Liver (tissue), 9 donors: Measurements from ENCODE around the gene COMMD1. TPM values are rescaled to one million over a fixed set of nuclear protein-coding genes. Genes with fewer than 3 reads are reported as not detected.

ENCODE experiments used
- DNase-seq: peaks from one replicate; pipeline ENCODE4 v3.0.0-alpha.2; 2017; ENCODE audit warnings: low spot score
- H3K27ac ChIP-seq, 2 donors: one replicate each; pipeline ENCODE4 v1.7.0; 2013; ENCODE audit warnings: inconsistent platforms in 2 of 2, low read length in 2 of 2, control low read depth in 1 of 2, low read depth in 1 of 2, mild to moderate bottlenecking in 1 of 2
- H3K27me3 ChIP-seq, 4 donors: one replicate each; pipeline versions ENCODE4 v1.6.1 to v1.7.0; 2013; ENCODE audit warnings: low read length in 3 of 4, inconsistent platforms in 1 of 4, mild to moderate bottlenecking in 1 of 4, moderate library complexity in 1 of 4; ENCODE audit not compliant: control insufficient read depth in 4 of 4, insufficient read depth in 4 of 4
- H3K36me3 ChIP-seq, 4 donors: one replicate each; pipeline versions ENCODE4 v1.6.1 to v1.7.0; 2013; ENCODE audit warnings: low read length in 3 of 4, mild to moderate bottlenecking in 3 of 4, low read depth in 1 of 4, moderate library complexity in 1 of 4; ENCODE audit not compliant: control insufficient read depth in 4 of 4, insufficient read depth in 3 of 4
- H3K4me1 ChIP-seq, 4 donors: one replicate each; pipeline versions ENCODE4 v1.6.1 to v1.7.0; 2013; ENCODE audit warnings: low read length in 3 of 4, mild to moderate bottlenecking in 3 of 4, moderate library complexity in 1 of 4; ENCODE audit not compliant: control insufficient read depth in 4 of 4, insufficient read depth in 4 of 4
- H3K4me3 ChIP-seq, 3 donors: one replicate each; pipeline versions ENCODE4 v1.6.1 to v1.7.0; 2013; ENCODE audit warnings: low read length in 3 of 3, control low read depth in 1 of 3, low read depth in 1 of 3, mild to moderate bottlenecking in 1 of 3
- H3K9ac ChIP-seq, 2 donors: one replicate each; pipeline ENCODE4 v1.7.0; 2013; ENCODE audit warnings: low read length in 2 of 2, mild to moderate bottlenecking in 2 of 2, moderate library complexity in 2 of 2, control low read depth in 1 of 2, low read depth in 1 of 2
- H3K9me3 ChIP-seq, 4 donors: one replicate each; pipeline versions ENCODE4 v1.6.1 to v1.7.0; 2013; ENCODE audit warnings: low read length in 3 of 4; ENCODE audit not compliant: control insufficient read depth in 4 of 4
- EGR1 ChIP-seq, 2 donors: IDR thresholded peaks; 2 replicates each; pipeline ENCODE4 v1.6.1; 2016 to 2018; ENCODE audit warnings: antibody characterized with exemption in 2 of 2, low read depth in 2 of 2
- FOXA1 ChIP-seq: IDR thresholded peaks from 2 replicates; pipeline ENCODE4 v1.6.1; 2016; ENCODE audit warnings: antibody characterized with exemption
- FOXA2 ChIP-seq: IDR thresholded peaks from 2 replicates; pipeline ENCODE4 v1.6.1; 2016; ENCODE audit warnings: antibody characterized with exemption
- GABPA ChIP-seq, 2 donors: IDR thresholded peaks in 1 of 2; conservative IDR thresholded peaks in 1 of 2; 2 replicates each; pipeline ENCODE4 v1.6.1; 2016; ENCODE audit warnings: antibody characterized with exemption in 2 of 2, mild to moderate bottlenecking in 1 of 2, moderate library complexity in 1 of 2
- HNF4A ChIP-seq, 2 donors: conservative IDR thresholded peaks; 2 replicates each; pipeline ENCODE4 v1.6.1; 2016; ENCODE audit warnings: antibody characterized with exemption in 2 of 2, mild to moderate bottlenecking in 2 of 2
- HNF4G ChIP-seq: IDR thresholded peaks from 2 replicates; pipeline ENCODE4 v1.6.1; 2016; ENCODE audit warnings: antibody characterized with exemption
- JUND ChIP-seq, 2 donors: IDR thresholded peaks; 2 replicates each; pipeline ENCODE4 v1.6.1; 2016; ENCODE audit warnings: antibody characterized with exemption in 2 of 2
- NR2F2 ChIP-seq: IDR thresholded peaks from 2 replicates; pipeline ENCODE4 v1.6.1; 2016; ENCODE audit warnings: antibody characterized with exemption
- RAD21 ChIP-seq, 2 donors: IDR thresholded peaks; 2 replicates each; pipeline ENCODE4 v1.6.1; 2016; ENCODE audit warnings: antibody characterized with exemption in 2 of 2, mild to moderate bottlenecking in 2 of 2
- SP1 ChIP-seq: IDR thresholded peaks from 2 replicates; pipeline ENCODE4 v1.6.1; 2018; ENCODE audit warnings: antibody characterized with exemption, mild to moderate bottlenecking
- TAF1 ChIP-seq: conservative IDR thresholded peaks from 2 replicates; pipeline ENCODE4 v1.6.1; 2016; ENCODE audit warnings: antibody characterized with exemption, mild to moderate bottlenecking
- YY1 ChIP-seq: IDR thresholded peaks from 2 replicates; pipeline ENCODE4 v1.6.1; 2016; ENCODE audit warnings: antibody characterized with exemption, mild to moderate bottlenecking
- WGBS: extraction: QIAGEN DNeasy Blood & Tissue Kit; methylation state at CpG from one replicate; pipeline ENCODE4 v1.1.7; 2013; 5-methylcytosine and 5-hydroxymethylcytosine counted together
- polyA plus RNA-seq, 2 donors: library from polyadenylated mRNA; stranded (reverse) in 1 of 2; unstranded in 1 of 2; fragments of 200-250 nt in 1 of 2; fragments of >200 nt in 1 of 2; fragmentation: Nextera tagmentation in 1 of 2; extraction: Ambion mirVana in 1 of 2; gene quantifications; one replicate each; pipeline versions ENCODE4 v1.2.1 to v1.2.3, GENCODE V29; 2013 to 2015
- total RNA-seq, 2 donors: library from RNA; depleted of rRNA; stranded (reverse); fragments of >200 nt; gene quantifications; one replicate each; pipeline ENCODE4 v1.2.3, GENCODE V29; 2014
- TF ChIP-seq, protein P1 (sequence below): IDR thresholded peaks from 2 replicates; pipeline ENCODE4 v1.6.1; 2016; ENCODE audit warnings: antibody characterized with exemption, mild to moderate bottlenecking
- TF ChIP-seq, protein P2 (sequence below): fragments of 150-350 bp; IDR thresholded peaks from 2 replicates; pipeline ENCODE4 v1.5.1; 2017; ENCODE audit warnings: improper control_type of control experiment, low read depth, low read length; ENCODE audit not compliant: missing input control
- TF ChIP-seq, protein P3 (sequence below): IDR thresholded peaks from 2 replicates; pipeline ENCODE4 v1.6.1; 2016; ENCODE audit warnings: antibody characterized with exemption
- TF ChIP-seq, protein P4 (sequence below): IDR thresholded peaks from 2 replicates; pipeline ENCODE4 v1.6.1; 2016; ENCODE audit warnings: antibody characterized with exemption
- donor health status: healthy.
- donor health status: healthy.
- donor health status: healthy.
- donor health status: healthy.
- donor health status: healthy.

The COMMD1 gene
- total and polyA plus RNA-seq, 4 donors, result 17.4 to 47.9 (median 20.7) TPM

DNA sequence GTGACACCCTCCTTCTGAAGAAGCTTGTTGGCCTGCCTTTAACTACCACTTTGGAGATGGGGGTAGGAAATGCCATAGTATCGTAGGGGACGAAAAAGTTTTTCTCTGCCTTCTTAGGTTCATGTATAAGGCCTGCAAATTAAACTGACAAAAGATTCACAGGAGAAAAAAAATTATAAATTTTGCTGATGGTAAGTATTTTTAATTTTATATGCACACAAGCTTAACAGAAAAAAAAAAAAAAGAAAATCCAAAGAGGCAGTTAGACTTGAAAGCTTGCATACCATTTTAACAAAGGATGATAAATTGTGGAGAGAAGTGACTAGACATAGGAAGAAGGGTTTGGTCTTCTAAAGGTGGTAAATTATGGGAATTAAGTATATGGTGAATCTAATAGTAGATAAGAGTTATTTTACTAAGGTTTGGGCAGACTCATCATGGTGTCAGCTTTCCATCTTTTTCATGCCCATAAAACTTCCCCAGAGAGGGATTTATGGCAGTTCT lies 227.9 kb downstream of the COMMD1 start:
- TF ChIP-seq YY1 (no peak), GABPA (IDR thresholded peaks at IDR 0.05 in 1 of 2, conservative IDR thresholded peaks at IDR 0.05 in 1 of 2) (no peak), EGR1 (IDR thresholded peaks at IDR 0.05; ENCODE audit: low read depth in 2 of 2) (no peak), HNF4A (conservative IDR thresholded peaks at IDR 0.05) (no peak), RAD21 (IDR thresholded peaks at IDR 0.05) (no peak), FOXA1 (no peak), JUND (IDR thresholded peaks at IDR 0.05) (no peak), FOXA2 (no peak), SP1 (no peak), TAF1 (no peak), HNF4G (no peak), NR2F2 (no peak)
- TF ChIP-seq, protein P1, sequence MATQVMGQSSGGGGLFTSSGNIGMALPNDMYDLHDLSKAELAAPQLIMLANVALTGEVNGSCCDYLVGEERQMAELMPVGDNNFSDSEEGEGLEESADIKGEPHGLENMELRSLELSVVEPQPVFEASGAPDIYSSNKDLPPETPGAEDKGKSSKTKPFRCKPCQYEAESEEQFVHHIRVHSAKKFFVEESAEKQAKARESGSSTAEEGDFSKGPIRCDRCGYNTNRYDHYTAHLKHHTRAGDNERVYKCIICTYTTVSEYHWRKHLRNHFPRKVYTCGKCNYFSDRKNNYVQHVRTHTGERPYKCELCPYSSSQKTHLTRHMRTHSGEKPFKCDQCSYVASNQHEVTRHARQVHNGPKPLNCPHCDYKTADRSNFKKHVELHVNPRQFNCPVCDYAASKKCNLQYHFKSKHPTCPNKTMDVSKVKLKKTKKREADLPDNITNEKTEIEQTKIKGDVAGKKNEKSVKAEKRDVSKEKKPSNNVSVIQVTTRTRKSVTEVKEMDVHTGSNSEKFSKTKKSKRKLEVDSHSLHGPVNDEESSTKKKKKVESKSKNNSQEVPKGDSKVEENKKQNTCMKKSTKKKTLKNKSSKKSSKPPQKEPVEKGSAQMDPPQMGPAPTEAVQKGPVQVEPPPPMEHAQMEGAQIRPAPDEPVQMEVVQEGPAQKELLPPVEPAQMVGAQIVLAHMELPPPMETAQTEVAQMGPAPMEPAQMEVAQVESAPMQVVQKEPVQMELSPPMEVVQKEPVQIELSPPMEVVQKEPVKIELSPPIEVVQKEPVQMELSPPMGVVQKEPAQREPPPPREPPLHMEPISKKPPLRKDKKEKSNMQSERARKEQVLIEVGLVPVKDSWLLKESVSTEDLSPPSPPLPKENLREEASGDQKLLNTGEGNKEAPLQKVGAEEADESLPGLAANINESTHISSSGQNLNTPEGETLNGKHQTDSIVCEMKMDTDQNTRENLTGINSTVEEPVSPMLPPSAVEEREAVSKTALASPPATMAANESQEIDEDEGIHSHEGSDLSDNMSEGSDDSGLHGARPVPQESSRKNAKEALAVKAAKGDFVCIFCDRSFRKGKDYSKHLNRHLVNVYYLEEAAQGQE, result no peak
- TF ChIP-seq, protein P2, sequence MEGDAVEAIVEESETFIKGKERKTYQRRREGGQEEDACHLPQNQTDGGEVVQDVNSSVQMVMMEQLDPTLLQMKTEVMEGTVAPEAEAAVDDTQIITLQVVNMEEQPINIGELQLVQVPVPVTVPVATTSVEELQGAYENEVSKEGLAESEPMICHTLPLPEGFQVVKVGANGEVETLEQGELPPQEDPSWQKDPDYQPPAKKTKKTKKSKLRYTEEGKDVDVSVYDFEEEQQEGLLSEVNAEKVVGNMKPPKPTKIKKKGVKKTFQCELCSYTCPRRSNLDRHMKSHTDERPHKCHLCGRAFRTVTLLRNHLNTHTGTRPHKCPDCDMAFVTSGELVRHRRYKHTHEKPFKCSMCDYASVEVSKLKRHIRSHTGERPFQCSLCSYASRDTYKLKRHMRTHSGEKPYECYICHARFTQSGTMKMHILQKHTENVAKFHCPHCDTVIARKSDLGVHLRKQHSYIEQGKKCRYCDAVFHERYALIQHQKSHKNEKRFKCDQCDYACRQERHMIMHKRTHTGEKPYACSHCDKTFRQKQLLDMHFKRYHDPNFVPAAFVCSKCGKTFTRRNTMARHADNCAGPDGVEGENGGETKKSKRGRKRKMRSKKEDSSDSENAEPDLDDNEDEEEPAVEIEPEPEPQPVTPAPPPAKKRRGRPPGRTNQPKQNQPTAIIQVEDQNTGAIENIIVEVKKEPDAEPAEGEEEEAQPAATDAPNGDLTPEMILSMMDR, result no peak
- TF ChIP-seq, protein P3, sequence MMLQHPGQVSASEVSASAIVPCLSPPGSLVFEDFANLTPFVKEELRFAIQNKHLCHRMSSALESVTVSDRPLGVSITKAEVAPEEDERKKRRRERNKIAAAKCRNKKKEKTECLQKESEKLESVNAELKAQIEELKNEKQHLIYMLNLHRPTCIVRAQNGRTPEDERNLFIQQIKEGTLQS, result no peak
- TF ChIP-seq, protein P4, sequence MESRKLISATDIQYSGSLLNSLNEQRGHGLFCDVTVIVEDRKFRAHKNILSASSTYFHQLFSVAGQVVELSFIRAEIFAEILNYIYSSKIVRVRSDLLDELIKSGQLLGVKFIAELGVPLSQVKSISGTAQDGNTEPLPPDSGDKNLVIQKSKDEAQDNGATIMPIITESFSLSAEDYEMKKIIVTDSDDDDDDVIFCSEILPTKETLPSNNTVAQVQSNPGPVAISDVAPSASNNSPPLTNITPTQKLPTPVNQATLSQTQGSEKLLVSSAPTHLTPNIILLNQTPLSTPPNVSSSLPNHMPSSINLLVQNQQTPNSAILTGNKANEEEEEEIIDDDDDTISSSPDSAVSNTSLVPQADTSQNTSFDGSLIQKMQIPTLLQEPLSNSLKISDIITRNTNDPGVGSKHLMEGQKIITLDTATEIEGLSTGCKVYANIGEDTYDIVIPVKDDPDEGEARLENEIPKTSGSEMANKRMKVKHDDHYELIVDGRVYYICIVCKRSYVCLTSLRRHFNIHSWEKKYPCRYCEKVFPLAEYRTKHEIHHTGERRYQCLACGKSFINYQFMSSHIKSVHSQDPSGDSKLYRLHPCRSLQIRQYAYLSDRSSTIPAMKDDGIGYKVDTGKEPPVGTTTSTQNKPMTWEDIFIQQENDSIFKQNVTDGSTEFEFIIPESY, result no peak
- Histone ChIP-seq H3K4me1 (no peaks in the 10 kb centered on the region), H3K4me3 (no peak overlapping the region), H3K27me3 (no peaks in the 10 kb centered on the region), H3K27ac (no peak overlapping the region), H3K36me3 (peaks cover 0 to 7% (median 2%) of the 10 kb centered on the region in 4 donors), H3K9ac (no peak overlapping the region), H3K9me3 (no peaks in the 10 kb centered on the region)
- no peak for DNase-seq
- WGBS, result 99% methylated on average over 2 of the region's 2 CpGs
